EL (cell line): ENCODE data around the gene MBD3L2.

ENCODE experiments used
- DNase-seq: peaks from one replicate; pipeline ENCODE4 v3.0.0-alpha.2; 2016

The MBD3L2 gene

GRCh38 chr19:7063764-7064418 is 14.8 kb downstream of the MBD3L2 start:
- DNase-seq, result no peak

- peak; percentile 23 for DNase-seq
Observed at GRCh38 chr19:7067122-7067521, 18.0 kb downstream of the MBD3L2 start.

GRCh38 chr19:7067716-7068115 is 18.6 kb downstream of the MBD3L2 start:
- DNase-seq, result peak; percentile 63

- DNase-seq, result no peak
Observed at GRCh38 chr19:7068599-7068998, 19.5 kb downstream of the MBD3L2 start.

GRCh38 chr19:7069042-7069903 is 20.2 kb downstream of the MBD3L2 start, which contains the start of gene ZNF557:
Gene ZNF557, plus strand, starts transcription at chr19:7069703. Its CDS starts 5,372 bp downstream, at chr19:7075075.
- DNase-seq, result peak; percentile 98

- no peak for DNase-seq
Observed at GRCh38 chr19:7069904-7070226, 20.7 kb downstream of the MBD3L2 start.

GRCh38 chr19:7072541-7072940 is 23.4 kb downstream of the MBD3L2 start:
- DNase-seq, result no peak

GRCh38 chr19:7074705-7075282 is 25.7 kb downstream of the MBD3L2 start:
- no peak for DNase-seq

GRCh38 chr19:7076151-7076550 is 27.0 kb downstream of the MBD3L2 start:
- no peak for DNase-seq

GRCh38 chr19:7078008-7078407 is 28.9 kb downstream of the MBD3L2 start:
- no peak for DNase-seq

- DNase-seq, result no peak
Observed at GRCh38 chr19:7083076-7083956, 34.2 kb downstream of the MBD3L2 start.

GRCh38 chr19:7088999-7089398 is 39.9 kb downstream of the MBD3L2 start:
- DNase-seq, result no peak

- no peak for DNase-seq
Observed at GRCh38 chr19:7098096-7098495, 49.0 kb downstream of the MBD3L2 start.

GRCh38 chr19:7098701-7099596 is 49.8 kb downstream of the MBD3L2 start:
- DNase-seq, result peak; percentile 92

GRCh38 chr19:7099597-7099921 is 50.4 kb downstream of the MBD3L2 start:
- DNase-seq, result no peak
